Mononuclear cell (primary cell): ENCODE measurements around the gene SRP54. TPM values are rescaled to one million over a fixed set of nuclear protein-coding genes. Genes with fewer than 3 reads are reported as not detected.
A peak's percentile ranks its signal among the peaks of the same experiment; 100 is the strongest.
"Not testable (repeated sequence)": the region's sequence is repeated elsewhere in the genome, so short reads cannot be mapped to it uniquely, and the experiment has no call there.

ENCODE experiments used
- H3K27me3 ChIP-seq: 2 replicates; pipeline ENCODE4 v1.6.0; 2011; ENCODE audit warnings: low read length, control low read depth; ENCODE audit not compliant: insufficient read depth
- H3K4me1 ChIP-seq: 2 replicates; pipeline ENCODE4 v1.5.1; 2011; ENCODE audit warnings: mild to moderate bottlenecking, low read length, control low read depth; ENCODE audit not compliant: insufficient read depth
- H3K4me3 ChIP-seq: 2 replicates; pipeline ENCODE4 v1.5.1; 2011; ENCODE audit warnings: mild to moderate bottlenecking, low read length, moderate library complexity
- H3K9me3 ChIP-seq: 2 replicates; pipeline ENCODE4 v1.5.1; 2011; ENCODE audit warnings: low read depth, mild to moderate bottlenecking, control low read depth, low read length
- total RNA-seq: library from RNA; depleted of rRNA; stranded (reverse); fragments of >200 nt; gene quantifications from one replicate; pipeline ENCODE4 v1.2.3, GENCODE V29; 2012

The SRP54 gene
- total RNA-seq = 52.4 TPM

DNA sequence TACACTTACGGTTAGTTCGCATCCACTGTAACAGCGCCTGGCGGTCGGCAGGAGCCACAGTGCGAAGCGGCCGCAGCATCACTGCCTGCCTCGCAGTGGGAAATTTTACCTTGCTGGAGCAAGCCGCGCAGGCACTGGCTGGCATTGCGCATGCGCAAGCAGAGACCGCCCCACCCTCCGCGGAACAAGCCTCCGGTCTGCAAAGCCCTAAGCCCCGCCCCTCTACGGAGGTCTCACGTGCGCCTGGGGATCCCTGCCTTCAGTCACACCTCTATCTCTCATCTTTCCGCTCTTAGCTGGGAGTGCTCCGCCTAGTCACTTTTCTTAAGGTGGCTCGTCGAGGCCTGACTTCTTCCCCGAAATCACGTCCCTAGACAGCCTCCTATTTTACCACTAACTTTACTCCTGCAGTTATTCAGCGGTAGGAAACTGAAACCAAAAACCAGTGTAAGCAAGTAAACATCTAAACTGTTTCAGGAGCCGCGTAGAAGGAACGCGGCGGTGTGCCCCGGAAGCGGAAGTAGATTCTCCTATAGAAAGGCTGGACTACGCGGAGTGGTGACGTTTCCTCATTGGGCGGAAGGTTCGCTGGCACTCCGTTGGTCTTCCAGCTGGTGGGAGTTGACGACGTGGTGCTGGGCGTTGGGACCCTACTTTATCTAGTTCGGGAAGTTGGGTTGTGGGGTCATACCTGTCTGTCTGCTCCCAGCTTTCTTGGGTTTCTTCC is at the start of gene SRP54:
Gene SRP54, plus strand, starts transcription at position 572 of the 727 bp plus-strand sequence. CDS start 13,718 bp downstream, outside the sequence.
- Histone ChIP-seq H3K4me1 (peaks cover 33% of the 10 kb centered on the region), H3K27me3 (no peaks in the 10 kb centered on the region), H3K4me3 (peak within 1 kb of the TSS; percentile 79), H3K9me3 (no peaks in the 10 kb centered on the region)

DNA sequence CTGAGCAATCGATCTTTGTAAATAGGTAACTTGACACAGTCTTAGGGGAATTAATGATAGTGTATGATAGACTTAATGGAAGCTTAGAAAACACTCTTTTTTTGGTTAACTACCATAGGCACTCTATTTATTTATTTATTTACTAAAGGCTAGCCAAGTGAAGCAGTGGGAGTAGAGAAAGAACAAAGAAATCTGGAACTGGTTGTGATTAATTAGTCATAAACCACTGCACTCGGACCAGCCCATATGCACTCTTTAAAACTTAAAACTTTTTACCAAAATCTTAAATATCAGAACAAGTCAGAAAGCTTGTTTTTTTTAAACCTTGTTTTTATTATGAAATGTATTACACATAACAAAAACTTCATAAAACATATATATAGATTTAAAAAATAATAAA is 49.5 kb upstream of the SRP54 start:
- no peaks in the 10 kb centered on the region for H3K9me3 ChIP-seq
- H3K4me3 ChIP-seq = no peak overlapping the region
- peaks cover 17% of the 10 kb centered on the region for H3K4me1 ChIP-seq
- no peaks in the 10 kb centered on the region for H3K27me3 ChIP-seq

DNA sequence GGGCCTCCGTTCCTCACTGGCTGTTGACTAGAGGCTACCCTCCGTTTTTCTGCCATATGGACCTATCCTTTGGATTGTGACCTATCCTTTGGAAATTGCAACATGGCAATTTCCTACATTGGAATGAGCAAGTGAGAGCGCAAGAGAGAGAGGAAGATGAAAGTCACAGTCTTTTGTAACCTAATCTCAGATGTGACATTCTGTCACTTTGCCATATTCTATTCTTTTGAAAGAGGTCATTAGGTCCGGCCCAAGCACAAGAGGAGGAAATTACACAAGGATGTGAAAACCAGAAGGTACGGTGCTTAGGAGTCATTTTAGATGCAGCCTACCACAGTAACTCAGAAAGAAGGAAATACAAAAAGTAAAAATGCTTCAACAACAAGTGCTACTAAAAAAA is 47.3 kb upstream of the SRP54 start:
- peaks cover 10% of the 10 kb centered on the region for H3K4me1 ChIP-seq
- no peak overlapping the region for H3K4me3 ChIP-seq
- H3K9me3 ChIP-seq = no peaks in the 10 kb centered on the region
- H3K27me3 ChIP-seq = no peaks in the 10 kb centered on the region

DNA sequence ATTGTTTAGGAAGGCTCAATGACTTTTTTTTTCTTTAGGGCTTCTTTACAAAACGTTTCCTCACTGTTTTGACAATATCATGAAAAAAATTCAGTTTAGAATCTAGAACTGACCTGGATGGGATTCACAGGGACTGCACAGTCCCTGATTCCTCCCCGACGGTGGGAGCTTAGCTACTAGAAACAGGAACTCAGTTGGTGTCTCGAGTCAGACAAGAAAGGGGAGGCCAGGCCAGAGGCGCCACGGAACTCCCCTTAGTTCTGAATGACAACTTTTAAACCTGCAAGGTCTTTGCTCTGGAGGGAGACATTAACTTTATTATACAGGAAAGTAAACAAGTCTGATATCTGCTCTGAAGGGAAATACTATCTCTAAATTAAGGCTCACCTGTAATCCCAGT is 45.4 kb upstream of the SRP54 start:
- H3K4me1 ChIP-seq = no peaks in the 10 kb centered on the region
- no peak overlapping the region for H3K4me3 ChIP-seq
- H3K9me3 ChIP-seq = no peaks in the 10 kb centered on the region
- no peaks in the 10 kb centered on the region for H3K27me3 ChIP-seq

DNA sequence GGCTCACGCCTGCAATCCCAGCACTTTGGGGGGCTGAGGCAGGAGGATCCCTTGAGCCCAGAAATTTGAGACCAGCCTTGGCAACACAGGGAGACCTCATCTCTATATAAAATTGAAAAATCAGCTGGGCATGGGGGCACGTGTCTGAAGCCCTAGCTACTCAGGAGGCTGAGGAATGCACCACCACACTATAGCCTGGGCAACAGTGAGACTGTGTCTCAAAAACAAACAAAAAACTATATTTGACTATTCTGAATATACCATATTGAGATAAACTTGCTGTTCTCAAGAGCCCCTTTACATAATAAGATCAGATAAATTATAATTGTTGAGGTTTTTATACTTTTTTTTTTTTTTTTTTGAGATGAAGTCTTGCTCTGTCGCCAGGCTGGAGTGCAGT is 44.9 kb upstream of the SRP54 start:
- Histone ChIP-seq H3K4me3 (no peak overlapping the region), H3K4me1 (no peaks in the 10 kb centered on the region), H3K27me3 (no peaks in the 10 kb centered on the region), H3K9me3 (no peaks in the 10 kb centered on the region)

DNA sequence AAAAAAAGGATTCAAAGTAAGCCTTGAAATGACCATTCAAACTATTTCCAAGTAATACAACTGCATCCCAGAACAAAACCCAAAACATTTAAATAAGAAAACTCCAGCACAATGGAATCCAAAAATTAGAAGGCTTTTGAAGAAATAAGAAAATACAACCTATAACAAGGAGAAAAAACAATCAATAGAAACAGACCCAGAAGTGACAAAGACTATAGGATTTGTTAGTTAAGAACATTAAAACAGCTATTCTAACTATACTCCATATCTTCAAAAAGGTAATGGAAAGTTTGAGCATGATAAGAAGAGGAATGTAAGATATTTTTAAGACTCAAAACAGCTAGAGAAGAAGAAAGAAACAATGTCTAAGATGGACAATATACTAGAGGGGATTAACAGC is 39.3 kb upstream of the SRP54 start:
- Histone ChIP-seq H3K4me3 (no peak overlapping the region), H3K4me1 (no peaks in the 10 kb centered on the region)

DNA sequence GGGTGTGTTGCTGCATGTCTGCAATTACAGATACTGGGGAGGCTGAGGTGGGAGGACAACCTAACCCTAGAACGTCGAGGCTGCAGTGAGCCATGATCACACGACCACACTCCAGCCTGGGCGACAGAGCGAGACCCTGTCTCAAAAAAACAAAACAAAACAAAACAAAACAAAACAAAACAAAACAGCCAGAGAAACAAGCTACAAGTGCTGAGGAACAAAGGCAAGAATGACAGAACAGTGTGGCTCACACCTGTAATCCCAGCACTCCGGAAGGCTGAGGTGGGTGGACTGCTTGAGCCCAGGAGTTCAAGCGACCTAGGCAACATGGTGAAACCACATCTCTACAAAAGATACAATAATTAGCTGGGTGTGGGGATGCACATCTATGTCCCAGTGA is 38.0 kb upstream of the SRP54 start:
- Histone ChIP-seq H3K4me1 (no peaks in the 10 kb centered on the region), H3K9me3 (no peaks in the 10 kb centered on the region), H3K27me3 (no peaks in the 10 kb centered on the region), H3K4me3 (no peak overlapping the region)

More for the DNA sequence above, 39.3 kb upstream of the SRP54 start:
- H3K27me3 ChIP-seq = no peaks in the 10 kb centered on the region
- no peaks in the 10 kb centered on the region for H3K9me3 ChIP-seq

DNA sequence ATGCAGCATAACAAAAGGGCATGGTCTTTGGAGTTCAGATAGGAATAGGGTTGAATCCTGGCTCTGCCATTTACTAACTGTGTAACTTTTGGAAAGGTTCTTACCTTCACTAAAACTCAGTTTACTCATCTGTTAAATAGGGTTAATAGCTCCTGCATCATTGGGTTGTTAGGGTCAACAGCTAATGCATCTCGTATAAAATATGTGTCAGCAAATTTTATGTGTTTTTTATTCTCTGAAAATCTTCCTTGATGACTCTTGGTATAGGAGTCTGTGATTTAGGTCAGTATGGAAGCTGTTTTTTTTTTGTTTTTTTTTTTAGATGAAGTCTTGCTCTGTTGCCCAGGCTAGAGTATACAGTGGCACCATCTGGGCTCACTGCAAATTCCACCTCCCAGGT is 36.1 kb upstream of the SRP54 start:
- H3K4me3 ChIP-seq = no peak overlapping the region
- H3K4me1 ChIP-seq = no peaks in the 10 kb centered on the region
- H3K9me3 ChIP-seq = no peaks in the 10 kb centered on the region
- no peaks in the 10 kb centered on the region for H3K27me3 ChIP-seq

DNA sequence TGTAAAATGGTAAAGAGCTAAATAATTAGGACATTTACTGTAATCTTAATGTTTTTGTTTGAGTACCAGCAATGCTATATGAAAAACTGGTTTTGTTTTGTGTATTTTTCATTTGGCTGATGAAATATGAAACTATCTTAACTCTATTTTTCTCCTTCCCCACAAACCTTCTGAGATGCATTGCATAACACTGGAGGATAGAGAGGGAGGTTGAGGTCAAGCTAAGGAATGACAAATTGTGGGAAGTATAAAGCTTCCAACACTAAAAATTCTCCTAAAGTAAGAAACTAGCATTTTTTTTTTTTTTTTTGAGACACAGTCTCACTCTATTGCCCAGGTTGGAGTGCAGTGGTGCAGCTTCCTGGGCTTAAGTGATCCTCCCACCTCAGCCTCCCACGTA is 31.5 kb upstream of the SRP54 start:
- Histone ChIP-seq H3K27me3 (no peaks in the 10 kb centered on the region), H3K9me3 (no peaks in the 10 kb centered on the region), H3K4me1 (no peaks in the 10 kb centered on the region), H3K4me3 (no peak overlapping the region)

DNA sequence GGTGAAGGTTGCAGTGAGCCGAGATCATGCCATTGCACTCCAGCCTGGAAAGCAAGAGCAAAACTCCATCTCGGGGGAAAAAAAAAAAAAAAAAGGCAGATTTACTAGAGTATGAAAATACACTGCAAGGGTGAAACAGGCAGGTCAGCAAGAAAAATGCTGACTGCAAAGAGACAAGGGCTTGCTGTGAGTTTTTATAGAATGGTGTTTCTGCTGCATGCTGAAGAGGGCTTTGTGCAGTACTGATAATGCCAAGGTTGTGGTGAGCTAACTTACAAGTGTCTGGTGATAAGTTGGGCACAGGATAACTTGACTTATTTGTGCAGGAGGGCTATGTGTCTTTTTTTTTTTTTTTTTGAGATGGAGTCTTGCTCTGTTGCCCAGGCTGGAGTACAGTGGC is 25.9 kb upstream of the SRP54 start:
- H3K9me3 ChIP-seq = no peaks in the 10 kb centered on the region
- no peak overlapping the region for H3K4me3 ChIP-seq
- no peaks in the 10 kb centered on the region for H3K27me3 ChIP-seq
- H3K4me1 ChIP-seq = no peaks in the 10 kb centered on the region

DNA sequence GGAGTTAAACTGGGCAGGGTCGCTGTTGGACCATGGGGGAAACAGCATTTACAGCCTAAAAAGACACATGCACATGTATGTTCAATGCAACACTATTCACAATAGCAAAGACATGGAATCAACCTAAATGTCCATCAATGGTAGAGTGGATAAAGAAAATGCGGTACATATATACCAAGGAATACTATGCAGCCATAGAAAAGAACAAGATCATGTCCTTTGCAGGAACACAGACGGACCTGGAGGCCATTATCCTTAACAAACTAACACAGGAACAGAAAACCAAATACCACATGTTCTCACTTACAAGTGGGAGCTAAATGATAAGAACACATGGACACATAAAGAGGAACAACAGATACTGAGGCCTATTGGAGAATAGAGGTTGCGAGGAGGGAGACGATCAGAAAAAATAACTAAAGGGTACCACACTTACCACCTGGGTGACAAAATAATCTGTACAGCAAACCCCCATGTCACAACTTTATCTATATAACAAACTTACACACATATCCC is 25.0 kb upstream of the SRP54 start:
- no peaks in the 10 kb centered on the region for H3K27me3 ChIP-seq

DNA sequence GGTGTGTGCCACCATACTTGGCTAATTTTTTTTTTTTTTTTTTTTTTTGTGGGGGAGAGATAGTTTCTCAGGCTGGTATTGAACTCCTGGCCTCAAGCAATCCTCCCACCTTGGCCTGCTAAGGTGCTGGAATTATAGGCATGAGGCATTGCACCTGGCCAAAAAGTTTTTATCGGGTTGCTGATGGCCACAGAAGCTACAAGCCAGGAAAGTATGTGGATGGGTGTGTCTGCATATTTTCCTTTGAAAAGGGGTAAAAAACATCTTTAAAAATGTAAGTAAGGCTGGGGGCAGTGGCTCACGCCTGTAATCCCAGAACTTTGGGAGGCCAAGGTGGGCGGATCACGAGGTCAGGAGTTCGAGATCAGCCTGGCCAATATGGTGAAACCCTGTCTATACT is 20.7 kb upstream of the SRP54 start:
- not testable (repeated sequence) for H3K27me3 ChIP-seq, H3K4me1 ChIP-seq, H3K4me3 ChIP-seq, H3K9me3 ChIP-seq

More for the DNA sequence above, 25.0 kb upstream of the SRP54 start:
- H3K4me3 ChIP-seq = no peak overlapping the region
- H3K9me3 ChIP-seq = no peaks in the 10 kb centered on the region
- H3K4me1 ChIP-seq = no peaks in the 10 kb centered on the region

DNA sequence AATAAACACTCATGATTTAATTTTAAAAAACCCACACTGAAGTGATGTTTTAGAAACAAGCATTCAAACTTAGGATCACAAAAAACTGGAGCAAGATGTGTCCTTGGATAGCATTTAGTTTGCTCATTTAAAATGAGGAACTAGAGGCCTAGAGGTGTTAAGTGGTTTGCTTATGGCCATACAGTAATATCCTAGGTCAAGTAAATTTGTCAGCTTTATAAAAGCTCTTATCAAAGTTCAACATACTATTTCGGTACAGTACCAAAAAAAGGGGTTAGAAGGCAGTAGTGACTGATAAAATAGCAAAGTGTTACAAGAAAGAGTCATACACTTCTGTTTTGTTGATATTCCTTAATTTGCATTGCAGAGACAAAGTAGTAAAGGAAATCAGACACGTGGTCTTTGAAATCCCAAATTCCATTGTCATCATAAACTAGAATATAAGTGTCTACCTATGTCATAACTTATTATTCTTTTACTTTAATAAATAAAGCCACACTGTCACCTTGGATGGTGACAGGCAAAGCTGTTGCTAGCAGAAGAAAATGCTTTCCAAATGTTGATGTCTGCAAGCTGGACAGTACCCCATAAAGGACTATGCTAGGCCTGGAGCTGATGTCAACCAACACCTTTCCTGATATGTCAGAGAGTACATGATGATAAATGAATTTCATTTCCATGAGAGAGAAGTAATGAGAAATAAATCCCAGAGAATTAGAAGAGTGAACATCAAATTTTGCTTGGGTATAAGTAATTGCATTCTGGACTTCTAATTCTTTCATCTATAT is 17.6 kb upstream of the SRP54 start:
- H3K27me3 ChIP-seq = no peaks in the 10 kb centered on the region
- no peaks in the 10 kb centered on the region for H3K4me1 ChIP-seq
- no peaks in the 10 kb centered on the region for H3K9me3 ChIP-seq
- no peak overlapping the region for H3K4me3 ChIP-seq

DNA sequence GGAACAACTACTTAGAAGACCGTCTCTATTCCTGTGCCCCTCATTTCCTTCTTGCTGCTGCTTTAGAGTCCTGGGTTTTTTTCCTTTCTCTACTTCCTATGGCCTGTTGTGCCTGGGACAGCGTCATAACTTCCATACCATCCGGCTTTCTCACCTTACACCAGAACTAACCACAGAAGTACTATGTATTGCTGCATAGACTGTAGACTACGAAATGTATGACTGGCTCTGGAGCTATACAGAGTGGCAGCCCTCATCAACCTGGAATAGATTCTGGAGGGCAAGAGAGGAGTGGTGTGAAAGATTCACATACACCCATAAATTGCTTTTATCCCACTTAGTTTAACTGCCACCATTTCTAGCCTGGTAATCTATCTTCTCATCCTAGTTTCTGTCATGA is 16.9 kb upstream of the SRP54 start:
- no peak overlapping the region for H3K4me3 ChIP-seq
- H3K27me3 ChIP-seq = no peaks in the 10 kb centered on the region
- no peaks in the 10 kb centered on the region for H3K4me1 ChIP-seq
- no peaks in the 10 kb centered on the region for H3K9me3 ChIP-seq

DNA sequence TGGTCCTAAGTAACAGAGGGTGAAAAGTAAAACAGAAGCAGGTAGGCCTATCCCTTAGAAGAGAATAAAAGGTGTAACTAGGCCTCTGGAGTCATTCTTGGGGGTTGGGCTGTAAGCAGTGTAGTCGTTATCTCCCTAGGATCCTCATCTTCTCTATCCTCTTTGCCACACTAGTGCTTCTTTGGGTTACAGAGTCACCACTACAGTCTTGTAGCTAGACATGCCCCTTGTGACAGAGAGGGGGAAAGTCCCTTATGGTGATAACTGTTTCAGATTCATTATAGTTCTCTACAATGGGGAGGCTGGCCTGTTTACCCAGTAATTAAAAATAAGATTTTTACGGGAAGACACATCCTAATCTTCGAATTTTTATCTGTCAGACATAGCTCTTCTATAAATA is 16.4 kb upstream of the SRP54 start:
- no peaks in the 10 kb centered on the region for H3K27me3 ChIP-seq
- H3K4me1 ChIP-seq = no peaks in the 10 kb centered on the region
- no peaks in the 10 kb centered on the region for H3K9me3 ChIP-seq
- no peak overlapping the region for H3K4me3 ChIP-seq
